Right lobe of liver (tissue), 6 donors: Measurements from ENCODE around the gene RPS27L. TPM values are rescaled to one million over a fixed set of nuclear protein-coding genes. Genes with fewer than 3 reads are reported as not detected.

ENCODE experiments used
- ATAC-seq, 4 donors: fragments of 200-7000 bp; cut with Tn5 transposase; one replicate each; pipeline ENCODE4 v1.9.1; 2020; ENCODE audit warnings: mild to moderate bottlenecking in 4 of 4, moderate library complexity in 4 of 4
- DNase-seq, 3 donors: peaks; one replicate each; pipeline ENCODE4 v3.0.0-alpha.2; 2020
- H3K27ac ChIP-seq, 3 donors: fragments of 200-600 bp; one replicate each; pipeline ENCODE4 v1.8.0; 2022
- H3K27me3 ChIP-seq, 2 donors: fragments of 200-600 bp; one replicate each; pipeline ENCODE4 v1.8.0; 2022
- H3K36me3 ChIP-seq, 4 donors: fragments of 200-600 bp; sonication (generic) in 1 of 4; one replicate each; pipeline versions ENCODE4 v1.5.1 to v1.8.0; 2017 to 2022; ENCODE audit warnings: control low read depth in 1 of 4
- H3K4me1 ChIP-seq, 4 donors: fragments of 200-600 bp; sonication (generic) in 1 of 4; one replicate each; pipeline versions ENCODE4 v1.5.1 to v1.8.0; 2017 to 2022; ENCODE audit warnings: control low read depth in 1 of 4
- H3K4me3 ChIP-seq, 3 donors: fragments of 200-600 bp; one replicate each; pipeline ENCODE4 v1.8.0; 2022
- H3K9me3 ChIP-seq, 4 donors: fragments of 200-600 bp; sonication (generic) in 1 of 4; one replicate each; pipeline versions ENCODE4 v1.5.1 to v1.8.0; 2017 to 2022; ENCODE audit warnings: control low read depth in 1 of 4
- CTCF ChIP-seq, 4 donors: fragments of 200-600 bp in 3 of 4; fragments of 450-650 bp in 1 of 4; IDR thresholded peaks; one replicate each; pipeline versions ENCODE4 v1.5.1 to v1.8.0; 2016 to 2022; ENCODE audit warnings: antibody characterized with exemption in 4 of 4, mild to moderate bottlenecking in 2 of 4
- POLR2A ChIP-seq: fragments of 450-650 bp; IDR thresholded peaks from one replicate; pipeline ENCODE4 v1.6.1; 2017; ENCODE audit warnings: antibody characterized with exemption, mild to moderate bottlenecking
- WGBS: methylation state at CpG from one replicate; pipeline ENCODE4 v1.1.6; 2018; ENCODE audit warnings: low coverage, low lambda C conversion rate; ENCODE audit not compliant: insufficient coverage; ENCODE audit errors: missing lambda C conversion rate; 5-methylcytosine and 5-hydroxymethylcytosine counted together
- intact Hi-C, 2 donors: fragments of 100-400 bp; cut with DNase I; formaldehyde crosslinking; loops; one replicate each; pipeline versions ENCODE4 v1.11.2 to v1.14.1; 2022
- total RNA-seq, 6 experiments: library from RNA; depleted of rRNA in 2 of 6; stranded (reverse); fragments of >200 nt in 2 of 6; fragmentation: NEBNext Ultra II Directional in 3 of 6; extraction: Animal tissue kit (Norgen Biotek cat#: 25700) in 3 of 6; gene quantifications; one replicate each; pipeline versions ENCODE4 v1.1.0 to v1.2.4, GENCODE V29; 2016 to 2023
- donor health status: DM: no; HTN: yes; CAD: no.
- donor health status: DM: no; HTN: no; CAD: no.
- donor health status: DM: no; HTN: no; CAD: no.
- donor health status: DM: no; HTN: yes; CAD: no.
- donor health status: DM: no; HTN: yes; CAD: no.

RPS27L gene
- total RNA-seq, 6 experiments from 2014 or later: 63.9 to 115 (median 99.8) TPM

DNA sequence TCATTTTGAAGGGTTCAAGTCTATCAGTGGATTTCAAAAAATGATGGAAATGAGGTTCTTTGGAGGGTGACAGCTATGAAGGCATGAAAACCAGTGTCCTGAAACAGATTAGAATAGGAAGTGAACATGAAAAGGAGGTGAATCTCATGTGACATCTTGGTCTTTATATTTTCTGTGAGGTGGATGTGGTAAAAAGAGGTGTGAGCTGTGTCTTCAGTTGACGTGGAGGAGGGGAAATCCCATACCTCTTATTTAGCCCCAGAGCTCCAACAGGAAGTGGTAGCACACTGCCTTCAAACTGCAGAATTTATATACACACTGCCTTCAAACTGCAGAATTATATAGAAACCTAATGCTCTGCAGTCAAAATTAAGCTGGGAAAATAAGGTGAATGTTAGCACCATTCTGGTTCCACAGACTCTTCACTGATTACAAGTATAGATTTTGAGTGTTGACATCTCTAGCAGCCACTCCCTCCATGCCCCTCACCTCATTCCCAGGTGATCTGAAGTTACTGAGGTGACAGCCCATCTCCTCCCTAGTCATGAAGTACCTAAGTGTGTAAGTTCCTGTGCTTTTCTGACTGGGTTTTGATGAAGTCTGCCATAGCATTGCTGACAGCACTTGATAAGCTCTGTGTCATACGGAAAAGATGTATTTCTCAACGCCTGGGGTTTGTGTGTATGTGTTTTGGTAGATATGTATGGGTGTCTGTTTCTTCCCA, 34.8 kb upstream of the RPS27L start:
- H3K27me3 ChIP-seq: no peaks in the 10 kb centered on the region
- intact Hi-C loops: no loop called here
- WGBS: 34% methylated on average over 3 of the region's 3 CpGs
- ATAC-seq: no peak
- TF ChIP-seq CTCF (IDR thresholded peaks at IDR 0.05): no peak
- TF ChIP-seq POLR2A: no peak
- peaks cover 0 to 26% (median 0%) of the 10 kb centered on the region in 4 donors for H3K4me1 ChIP-seq
- no peaks in the 10 kb centered on the region for H3K9me3 ChIP-seq
- H3K4me3 ChIP-seq: no peak overlapping the region
- no peak for DNase-seq
- no peak overlapping the region for H3K27ac ChIP-seq
- no peaks in the 10 kb centered on the region for H3K36me3 ChIP-seq

DNA sequence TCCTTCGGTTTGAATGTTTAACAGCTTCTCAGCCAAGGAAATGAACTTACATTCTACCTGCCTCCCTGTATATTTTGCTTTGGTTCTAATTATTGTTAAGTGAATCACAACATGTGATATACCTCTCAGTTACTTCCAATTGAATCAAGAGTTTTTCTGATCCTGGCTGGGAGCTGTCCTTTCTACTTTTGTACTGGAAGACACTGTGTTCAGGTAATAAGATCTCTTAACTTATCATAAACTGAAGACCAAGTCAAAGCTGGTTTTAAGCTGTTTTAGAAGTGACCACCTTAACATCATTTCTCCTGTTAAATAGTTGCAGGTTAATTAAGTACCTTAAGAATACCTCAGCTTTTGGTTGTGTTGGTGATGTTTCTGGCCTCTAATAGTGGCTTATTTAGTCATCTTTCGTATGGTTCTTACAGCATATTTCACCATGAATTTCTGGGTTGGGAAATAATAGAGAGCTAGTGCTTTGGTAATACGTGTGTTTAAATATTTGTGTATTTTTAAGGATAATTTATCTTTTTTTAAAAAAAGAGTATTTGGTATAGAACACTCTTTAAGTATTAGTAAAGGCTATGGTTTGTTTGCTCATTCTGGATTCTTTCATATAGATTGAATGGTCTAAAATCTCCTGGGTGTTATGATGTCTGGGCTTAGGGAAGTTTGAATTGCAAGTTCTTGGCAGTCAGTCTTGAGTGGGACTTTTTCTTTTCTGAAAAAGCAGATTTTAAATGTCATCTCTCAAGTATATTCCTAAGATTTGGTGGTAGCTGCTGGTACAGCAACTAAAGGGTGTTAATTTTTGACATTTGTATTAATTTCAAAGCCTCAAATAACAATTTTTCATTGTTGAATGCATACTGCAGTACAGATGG, 33.7 kb upstream of the RPS27L start:
- intact Hi-C loops: no loop called here
- Histone ChIP-seq H3K27me3 (no peaks in the 10 kb centered on the region), H3K27ac (peak overlapping the region in 2 of 3 donors; percentile 66 to 72), H3K36me3 (no peaks in the 10 kb centered on the region), H3K9me3 (no peaks in the 10 kb centered on the region), H3K4me3 (peak overlapping the region; percentile 50 to 67 (median 61)), H3K4me1 (peaks cover 0 to 26% (median 0%) of the 10 kb centered on the region in 4 donors)
- no peak for DNase-seq
- WGBS: 43% methylated on average over 3 of the region's 3 CpGs
- TF ChIP-seq POLR2A (no peak), CTCF (IDR thresholded peaks at IDR 0.05) (no peak)
- ATAC-seq: no peak

DNA sequence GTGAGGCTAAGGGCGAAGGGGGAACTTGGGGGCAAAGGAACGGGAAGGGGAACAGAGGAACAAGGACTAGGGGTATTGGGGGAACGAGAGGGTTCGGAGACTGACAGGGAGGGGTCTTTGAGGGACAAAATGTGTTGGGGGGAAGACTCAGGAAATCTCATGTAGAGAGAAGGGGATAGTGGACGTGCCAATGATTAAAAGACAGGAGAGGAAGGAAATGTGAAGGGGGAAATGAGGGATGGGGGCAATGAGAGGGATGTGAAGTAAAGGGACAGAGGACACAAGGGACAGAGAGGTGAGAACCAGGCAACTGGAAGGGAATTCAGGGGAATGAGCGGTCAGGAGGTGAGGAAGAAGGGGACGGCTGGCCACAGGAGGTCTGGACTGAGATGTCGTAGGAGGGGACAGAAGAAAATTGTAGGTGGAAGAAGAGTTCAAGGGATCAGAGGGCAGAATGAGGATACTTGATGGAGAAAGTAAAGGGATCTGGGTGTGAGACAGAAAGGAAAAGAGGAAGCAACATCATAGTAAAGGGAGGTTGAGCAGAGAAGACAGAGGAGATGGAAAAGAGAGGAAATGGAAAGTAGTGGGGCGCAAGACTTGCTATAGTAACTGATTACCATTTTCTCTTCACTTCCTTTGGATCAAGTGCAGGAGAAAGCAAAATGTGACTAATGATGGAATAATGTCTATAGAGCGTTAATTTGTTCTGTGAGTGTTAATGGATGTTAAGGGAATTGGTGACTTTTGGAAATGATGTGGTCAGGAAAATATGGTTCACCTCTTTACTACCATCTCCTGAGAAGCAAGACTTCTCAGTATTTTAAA, 32.9 kb upstream of the RPS27L start:
- Histone ChIP-seq H3K27me3 (no peaks in the 10 kb centered on the region), H3K4me1 (peaks cover 0 to 22% (median 0%) of the 10 kb centered on the region in 4 donors), H3K36me3 (no peaks in the 10 kb centered on the region), H3K9me3 (no peaks in the 10 kb centered on the region), H3K27ac (peak overlapping the region; percentile 56 to 72 (median 66)), H3K4me3 (peak overlapping the region; percentile 50 to 67 (median 61))
- ATAC-seq (no peak), DNase-seq (no peak)
- intact Hi-C loops: no loop called here
- no peak for TF ChIP-seq CTCF (IDR thresholded peaks at IDR 0.05)
- TF ChIP-seq POLR2A: no peak
- WGBS: 9% methylated on average over 10 of the region's 10 CpGs
